HG03571 (cell line): ENCODE measurements around the gene IL1RL1.

Experiments used
- ATAC-seq: cut with Tn5 transposase; IDR thresholded peaks from one replicate; pipeline ENCODE4 v1.9.1; 2021; ENCODE audit not compliant: unreplicated experiment

The IL1RL1 gene

DNA sequence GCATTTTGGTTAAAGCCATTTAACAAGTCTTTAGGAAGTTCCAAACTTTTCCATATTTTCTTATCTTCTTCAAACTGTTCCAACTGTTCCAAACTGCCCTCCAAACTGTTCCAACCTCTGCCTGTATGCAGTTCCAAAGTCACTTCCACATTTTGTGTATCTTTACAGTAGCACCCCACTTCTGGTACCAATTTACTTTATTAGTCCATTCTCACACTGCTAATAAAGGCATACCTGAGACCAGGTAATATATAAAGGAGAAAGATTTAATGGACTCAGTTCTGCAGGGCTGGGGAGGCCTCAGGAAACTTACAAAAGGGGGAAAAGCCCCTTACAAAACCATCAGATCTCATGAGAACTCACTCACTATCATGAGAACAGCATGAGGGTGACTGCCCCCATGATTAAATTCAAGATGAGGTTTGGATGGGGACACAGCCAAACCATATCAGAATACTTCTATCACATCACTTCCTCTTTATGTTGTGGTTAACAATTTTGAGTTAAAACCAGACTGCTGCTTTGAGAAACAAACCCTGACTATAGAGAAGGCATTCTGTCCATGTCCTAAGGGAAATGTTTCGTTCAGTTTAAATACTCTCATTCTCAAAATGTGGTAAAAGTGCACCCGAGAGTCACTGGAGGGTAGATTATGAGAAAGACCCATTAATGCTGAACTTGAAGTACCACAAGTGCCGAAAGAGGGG, 55.2 kb downstream of the IL1RL1 start:
- ATAC-seq, result peak; percentile 66

DNA sequence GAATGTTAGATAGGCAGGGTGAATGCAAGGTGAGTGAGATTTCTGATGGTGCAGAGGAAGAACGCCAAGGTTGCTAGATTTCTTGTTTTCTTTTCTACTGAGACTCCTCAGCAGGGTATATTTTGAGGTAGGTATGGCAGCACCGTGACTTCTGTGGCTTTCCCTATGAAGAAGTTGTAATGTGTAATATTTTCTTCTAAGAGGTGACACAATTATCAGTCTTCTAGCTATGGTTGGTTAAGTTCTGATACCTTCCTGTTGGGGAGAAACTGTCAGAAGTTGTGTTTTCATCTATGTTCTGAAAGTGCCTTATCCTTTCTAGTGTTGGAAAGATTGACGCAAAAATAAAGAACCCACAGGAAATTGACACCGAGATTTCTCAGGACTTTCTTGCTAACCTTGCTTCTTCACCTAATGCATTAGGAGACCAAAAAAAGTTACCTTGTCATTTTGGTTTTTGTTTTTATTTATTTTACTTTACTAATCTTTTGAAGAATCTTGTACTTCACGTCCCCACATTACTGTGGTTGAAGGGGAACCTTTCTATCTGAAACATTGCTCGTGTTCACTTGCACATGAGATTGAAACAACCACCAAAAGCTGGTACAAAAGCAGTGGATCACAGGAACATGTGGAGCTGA, 56.1 kb downstream of the IL1RL1 start:
- ATAC-seq, result peak; percentile 51

DNA sequence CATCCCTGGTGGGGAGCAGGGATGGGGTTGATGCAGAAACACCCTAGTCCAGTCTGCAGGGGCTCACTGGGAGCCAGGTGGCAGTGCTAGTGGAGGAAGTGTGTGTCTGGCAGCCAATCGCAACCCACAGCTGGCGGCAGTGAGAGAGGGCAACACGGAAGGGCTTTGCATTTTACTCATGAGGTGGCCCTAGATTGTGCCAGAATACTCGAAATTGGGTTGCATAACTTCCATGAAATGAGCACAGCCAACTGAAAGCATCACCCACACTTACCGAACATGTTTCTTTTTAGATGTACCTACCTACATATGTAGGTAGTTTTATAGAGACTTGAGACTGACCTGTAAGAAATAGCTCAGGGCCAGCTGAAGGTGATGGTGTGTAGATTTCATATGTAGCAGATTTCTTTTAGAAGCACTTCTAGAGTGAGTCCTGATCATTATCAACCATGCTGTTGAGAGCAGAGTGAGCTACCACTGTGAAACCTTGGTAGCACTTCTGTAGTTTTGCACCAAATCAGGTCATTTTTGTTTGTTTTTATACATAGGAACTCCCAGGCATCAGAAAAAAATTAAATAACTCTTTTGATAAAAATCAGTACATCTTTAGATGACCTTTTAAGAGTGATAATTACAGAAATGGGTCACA, 57.2 kb downstream of the IL1RL1 start:
- ATAC-seq, result no peak

DNA sequence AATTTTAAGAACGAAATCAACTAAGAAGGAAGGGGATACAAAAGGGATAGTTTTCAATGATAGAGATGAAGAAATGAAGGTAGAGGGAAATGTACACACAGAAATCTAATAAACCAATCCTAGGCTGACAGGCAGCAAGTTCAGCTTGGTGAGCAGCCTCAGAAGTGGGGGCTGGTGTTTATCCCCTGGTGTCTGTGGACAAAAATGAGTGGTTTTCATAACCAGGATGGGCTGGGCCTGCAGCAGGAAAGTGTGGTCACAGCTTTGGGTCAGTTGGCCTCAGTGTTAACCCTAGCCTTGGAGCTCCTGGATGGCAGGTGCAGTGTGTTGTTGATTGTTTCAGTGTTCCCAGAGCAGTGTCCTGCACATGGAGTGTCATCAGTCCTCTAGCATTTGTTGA, 58.5 kb downstream of the IL1RL1 start:
- no peak for ATAC-seq

DNA sequence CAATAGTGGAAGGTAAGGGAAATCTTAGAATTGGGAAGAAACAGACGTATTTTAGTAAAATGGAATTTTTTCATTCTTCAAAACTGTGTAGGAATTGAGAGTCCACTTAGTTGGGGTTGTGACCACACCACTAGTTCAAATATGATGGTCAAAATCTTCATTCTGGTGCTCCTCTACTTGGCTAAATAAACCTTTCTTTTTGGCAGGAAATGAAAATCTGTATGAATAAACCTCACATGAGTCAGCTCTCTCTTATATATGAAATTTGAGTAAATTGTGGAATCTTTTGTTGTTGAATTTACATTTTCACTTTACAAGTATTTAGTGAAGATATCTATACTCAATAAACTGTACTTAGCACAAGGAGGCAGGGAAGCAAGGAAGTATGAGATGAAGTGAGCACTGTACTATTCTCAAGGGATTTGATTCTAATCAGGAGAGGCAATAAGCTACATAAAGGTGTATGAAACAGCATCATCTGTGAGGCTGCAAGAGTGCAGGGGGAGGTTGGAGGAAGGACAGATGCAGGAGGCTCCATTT, 64.8 kb downstream of the IL1RL1 start:
- no peak for ATAC-seq

DNA sequence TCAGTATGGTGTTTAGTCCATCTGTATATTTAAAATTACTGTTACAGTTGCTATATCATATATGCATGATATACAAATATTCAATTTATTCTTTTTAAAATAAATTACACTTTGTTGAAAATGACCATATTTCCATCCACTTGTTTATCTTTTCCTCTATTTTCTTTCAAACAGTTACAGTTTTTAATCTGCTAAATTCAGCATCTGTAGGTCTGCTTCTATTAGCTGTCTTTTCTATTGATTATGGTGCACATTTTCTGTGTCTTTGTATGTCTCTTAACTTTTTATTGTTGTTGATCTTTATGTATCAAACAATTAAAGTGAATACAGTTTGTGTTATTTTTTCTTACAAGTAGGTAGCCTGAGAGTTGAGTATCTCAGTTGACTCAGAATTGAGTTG, 72.4 kb downstream of the IL1RL1 start:
- ATAC-seq, result no peak

DNA sequence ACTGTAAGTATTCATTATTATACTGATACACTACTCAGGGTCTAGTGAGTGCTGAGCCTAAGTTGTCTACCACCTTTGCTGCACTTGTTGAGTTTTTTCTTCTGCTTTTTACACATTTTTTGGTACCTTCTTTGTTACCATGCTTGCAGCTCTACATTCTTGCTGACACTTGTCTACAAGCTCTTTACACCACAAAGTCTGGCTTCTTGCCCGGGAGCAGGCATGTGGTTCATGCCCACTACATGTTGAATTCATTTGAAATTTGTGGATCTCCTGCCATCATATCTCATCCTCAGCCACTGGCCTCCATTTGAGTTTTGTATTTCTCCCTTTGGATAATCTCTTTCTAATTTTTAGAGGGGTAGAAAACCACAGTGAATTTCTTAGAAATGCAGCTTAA, 74.2 kb downstream of the IL1RL1 start:
- ATAC-seq, result no peak

DNA sequence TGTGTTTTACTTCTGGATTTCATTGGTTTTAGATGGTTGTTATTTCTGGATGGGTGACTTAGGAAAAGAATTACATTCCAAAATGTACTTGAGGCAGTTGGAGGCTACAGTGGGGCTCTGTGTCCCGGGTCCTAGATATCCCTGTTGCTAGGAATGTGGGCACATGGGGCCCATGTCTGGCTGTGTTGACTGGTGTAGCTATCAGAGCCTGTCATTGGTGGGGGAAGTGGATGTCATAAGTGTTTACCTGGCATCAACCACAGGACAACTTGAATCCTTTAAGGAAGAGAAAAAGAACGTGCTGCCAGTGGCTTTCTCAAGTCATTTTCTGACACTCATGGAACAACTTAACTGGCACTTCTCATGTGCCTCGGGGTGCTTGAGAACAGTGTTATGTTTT, 74.6 kb downstream of the IL1RL1 start:
- no peak for ATAC-seq

DNA sequence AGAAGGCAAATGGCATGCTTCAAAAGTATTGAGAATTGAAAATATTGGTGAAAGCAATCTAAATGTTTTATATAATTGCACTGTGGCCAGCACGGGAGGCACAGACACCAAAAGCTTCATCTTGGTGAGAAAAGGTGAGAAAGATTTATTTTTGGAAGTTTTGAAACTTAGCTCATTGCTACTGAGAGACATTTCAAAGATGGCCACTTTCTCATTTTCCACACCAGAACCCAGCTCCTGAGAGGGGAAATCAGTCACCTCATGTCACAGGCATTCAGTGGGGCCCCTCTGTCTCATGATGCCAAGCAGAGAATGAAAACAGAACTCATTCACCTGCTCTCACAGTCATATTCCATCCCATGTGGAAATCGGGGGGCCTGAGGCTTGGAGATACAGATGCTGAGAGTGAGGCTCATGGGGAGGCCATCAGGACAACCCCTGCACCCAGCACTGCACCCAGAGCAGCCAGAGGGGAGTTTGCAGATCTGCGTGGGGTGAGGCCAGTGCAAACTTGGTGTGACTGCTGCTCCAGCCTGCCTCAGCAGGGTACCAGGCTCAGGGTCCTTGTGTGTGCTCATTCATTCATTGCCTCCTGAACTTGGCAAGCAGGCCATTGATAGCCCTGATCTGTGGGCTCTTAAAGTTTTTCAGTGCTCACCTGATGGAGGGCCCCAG, 75.6 kb downstream of the IL1RL1 start:
- ATAC-seq, result no peak

DNA sequence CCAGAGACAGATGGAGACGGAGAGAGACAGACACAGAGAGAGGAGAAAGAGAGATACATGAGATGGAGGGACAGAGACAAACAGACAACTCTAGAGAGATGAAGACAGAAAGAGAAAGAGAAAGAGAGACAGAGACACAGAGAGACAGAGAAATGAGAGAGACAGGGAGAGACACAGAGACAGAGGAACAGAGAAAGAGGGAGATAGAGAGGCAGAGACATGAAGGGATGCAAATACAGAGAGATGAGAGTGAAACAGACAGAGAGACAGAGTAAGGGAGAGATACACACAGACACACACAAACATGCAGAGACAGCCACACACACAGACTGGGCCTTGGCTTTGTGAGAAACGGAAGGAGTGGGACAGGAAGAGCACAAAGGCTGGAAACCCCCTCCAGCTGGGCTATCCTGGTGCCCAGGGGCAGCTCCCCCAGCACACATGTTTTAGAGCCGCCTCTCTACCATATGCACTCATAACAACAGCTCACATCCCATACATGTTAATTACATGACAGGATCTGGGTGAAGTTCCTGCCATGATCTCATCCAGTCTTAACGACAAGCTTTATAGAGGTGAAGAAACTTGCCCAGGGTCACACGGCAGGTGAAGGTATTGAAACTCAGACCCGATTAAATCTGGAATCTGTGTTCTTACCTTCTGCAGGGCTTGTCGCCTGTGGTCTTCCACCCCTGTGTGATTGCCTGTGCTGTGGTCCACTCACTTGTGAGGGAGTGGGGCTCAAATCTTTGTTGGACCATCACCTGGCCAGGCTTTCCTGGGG, 76.6 kb downstream of the IL1RL1 start:
- no peak for ATAC-seq

DNA sequence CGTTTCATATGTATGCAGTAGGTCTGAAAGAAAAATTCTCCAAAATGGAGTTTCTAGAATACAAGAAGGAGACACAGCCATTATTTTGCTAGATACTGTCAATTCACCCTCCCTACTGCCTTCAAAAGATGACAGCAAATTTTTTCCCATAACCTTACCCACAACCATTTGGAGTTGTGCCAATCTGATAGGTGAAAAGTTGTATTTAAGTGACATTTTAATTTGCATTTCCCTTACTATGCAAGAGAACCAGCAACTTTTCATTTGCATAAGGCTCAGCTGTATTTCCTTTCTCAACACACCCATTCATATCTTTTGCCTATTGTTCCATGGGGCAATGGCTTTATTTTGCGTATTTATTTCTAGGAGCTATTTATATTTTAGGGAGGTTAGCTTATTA, 80.2 kb downstream of the IL1RL1 start:
- no peak for ATAC-seq

DNA sequence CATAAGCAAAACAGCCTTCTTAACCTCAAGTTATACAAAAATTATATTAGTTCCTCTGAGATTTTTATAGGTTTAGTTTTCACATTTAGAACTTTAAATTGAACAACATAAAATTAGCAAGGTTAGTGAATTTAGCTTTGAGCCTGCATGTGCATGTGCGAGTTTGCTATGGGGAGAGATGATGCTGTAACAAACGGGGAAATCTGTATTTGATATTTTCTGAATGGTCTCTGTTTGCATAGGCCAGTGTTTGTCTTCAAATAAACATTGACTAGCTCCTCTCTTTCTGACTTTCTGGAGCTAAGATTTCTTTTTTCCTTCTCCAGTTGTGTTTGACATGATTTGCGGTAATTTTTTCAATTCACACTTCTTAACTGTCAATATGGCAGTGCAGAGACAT, 80.7 kb downstream of the IL1RL1 start:
- no peak for ATAC-seq

DNA sequence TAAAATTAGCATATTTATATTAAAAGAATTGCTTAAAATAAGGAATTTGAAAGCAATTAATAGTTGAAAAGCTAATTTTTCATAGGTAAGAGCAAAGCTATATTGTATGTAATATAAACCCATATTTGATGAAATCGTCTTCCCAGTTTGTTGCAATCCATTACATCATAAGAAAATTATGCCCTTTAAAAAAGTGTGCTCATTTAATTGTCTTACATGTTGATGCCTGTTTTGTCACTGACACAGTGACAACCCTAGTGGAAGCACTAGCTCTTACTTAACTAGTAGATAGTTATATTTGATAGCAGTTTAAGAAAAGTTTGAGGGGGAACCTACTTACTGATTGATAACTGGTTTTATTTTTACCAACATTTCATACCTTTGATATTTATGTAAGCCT, 81.6 kb downstream of the IL1RL1 start:
- ATAC-seq, result no peak

DNA sequence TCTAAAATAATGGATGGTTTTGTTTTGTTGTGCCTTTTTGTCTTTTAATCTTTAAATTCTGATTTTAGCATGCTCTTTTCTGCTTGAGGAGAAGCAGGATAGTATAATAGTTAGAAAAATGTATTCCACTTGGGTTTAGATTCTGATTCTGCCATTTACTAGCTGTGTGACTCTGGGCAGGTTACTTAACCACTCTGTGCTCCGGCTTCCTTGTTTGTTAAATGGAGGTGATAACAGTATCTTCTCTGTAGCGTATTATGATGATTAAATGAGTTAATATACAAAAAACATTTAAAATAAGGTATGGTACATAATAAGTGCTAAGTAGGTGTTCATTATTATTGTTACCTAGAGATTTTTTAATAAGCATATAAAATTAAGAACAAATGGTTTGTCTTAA, 84.6 kb downstream of the IL1RL1 start:
- ATAC-seq, result no peak

DNA sequence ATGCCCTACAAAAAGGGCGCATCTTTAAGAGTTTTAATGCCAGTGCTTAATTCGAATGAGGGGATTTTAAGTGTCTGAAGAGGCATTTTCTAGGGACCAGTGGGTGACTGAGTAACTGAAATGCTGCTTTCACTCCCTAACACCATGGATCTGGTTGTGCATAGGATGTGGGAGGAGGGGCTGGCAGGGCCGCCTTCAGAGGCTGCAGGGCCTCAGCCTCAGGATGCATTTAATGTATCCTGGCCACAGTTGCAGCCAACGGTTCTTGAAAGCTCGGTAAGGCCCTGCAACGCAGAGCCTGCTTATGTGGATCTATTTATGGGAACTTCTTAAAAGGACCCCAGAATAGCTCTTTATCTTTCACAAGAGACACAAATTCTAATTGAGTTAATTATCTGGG, 85.8 kb downstream of the IL1RL1 start:
- no peak for ATAC-seq

DNA sequence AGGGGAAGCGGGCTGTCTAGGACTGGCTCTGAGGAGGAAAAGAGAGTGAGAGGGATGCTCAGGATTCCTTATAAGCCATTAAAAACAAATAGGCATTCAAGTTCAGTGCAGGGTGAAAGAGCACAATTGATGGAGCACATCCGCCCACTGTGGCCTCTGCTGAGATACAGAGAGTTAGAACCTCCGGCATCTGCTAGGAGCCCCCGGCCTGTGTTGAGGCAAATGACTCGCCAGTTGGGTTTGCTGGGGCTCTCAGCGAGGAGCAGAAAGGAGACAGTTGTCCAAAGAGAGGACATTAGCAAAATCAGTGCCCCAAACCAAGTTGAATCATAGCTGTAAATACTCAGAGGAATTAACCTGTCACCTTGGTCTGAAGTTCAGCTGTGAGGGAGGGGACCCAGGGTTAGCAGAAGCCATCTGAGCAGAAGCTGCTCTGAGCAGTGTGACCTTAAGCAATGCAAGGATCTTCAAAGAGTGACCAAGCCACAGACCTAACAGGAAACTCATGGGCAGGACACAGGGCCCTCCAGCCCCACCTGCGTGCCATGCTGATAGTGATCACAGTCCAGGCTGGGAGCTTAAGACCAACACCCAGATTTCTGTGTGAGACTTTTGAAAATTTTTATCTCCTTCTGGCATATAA, 88.3 kb downstream of the IL1RL1 start:
- no peak for ATAC-seq

DNA sequence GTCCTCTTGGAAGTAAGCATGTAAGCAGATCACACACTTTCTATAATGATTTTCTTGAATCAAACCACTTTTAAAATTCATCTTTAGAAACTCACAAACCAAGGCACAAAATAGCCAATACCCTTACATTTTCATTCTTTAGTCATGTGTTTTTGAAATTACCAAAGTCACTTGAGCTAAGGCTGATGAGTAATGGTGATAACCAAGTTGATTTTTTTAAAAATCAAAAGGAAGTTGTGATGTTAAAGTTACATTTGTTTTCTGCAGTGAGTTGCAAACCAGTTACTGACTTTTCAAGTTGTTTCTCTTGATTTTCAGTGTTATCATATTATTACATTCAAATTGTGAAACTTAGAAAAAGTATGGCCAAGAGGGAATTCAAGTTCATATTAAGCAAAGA, 90.1 kb downstream of the IL1RL1 start:
- no peak for ATAC-seq
